ENCODE data around the gene C4orf36.

The C4orf36 gene

GRCh38 chr4:86891762-86892635 is at the start of gene C4orf36:
Gene C4orf36, minus strand, starts transcription at chr4:86892422. Its CDS starts 902 bp downstream, at chr4:86891520.
- DNase-seq, result peak; percentile 30

GRCh38 chr4:86940920-86941460 is 48.8 kb upstream of the C4orf36 start:
- no peak for DNase-seq

- DNase-seq, result no peak
Measured at GRCh38 chr4:86939729-86940575, 47.7 kb upstream of the C4orf36 start.

GRCh38 chr4:86938771-86939520 is 46.7 kb upstream of the C4orf36 start:
- no peak for DNase-seq

- peak; percentile 73 for DNase-seq
Measured at GRCh38 chr4:86935853-86936733, 43.9 kb upstream of the C4orf36 start.

GRCh38 chr4:86935566-86935852 is 43.3 kb upstream of the C4orf36 start:
- DNase-seq, result no peak

- DNase-seq, result peak; percentile 85
Measured at GRCh38 chr4:86934771-86935565, 42.7 kb upstream of the C4orf36 start, which contains the start of gene AFF1. Gene AFF1, plus strand, starts transcription at chr4:86935011. Its CDS starts 13,523 bp downstream, at chr4:86948534.

GRCh38 chr4:86934147-86934770 is 42.0 kb upstream of the C4orf36 start:
- DNase-seq, result no peak

GRCh38 chr4:86928400-86929255 is 36.4 kb upstream of the C4orf36 start:
- DNase-seq, result no peak

- DNase-seq, result no peak
Measured at GRCh38 chr4:86927843-86928395, 35.7 kb upstream of the C4orf36 start.

- DNase-seq, result no peak
Measured at GRCh38 chr4:86926435-86927086, 34.3 kb upstream of the C4orf36 start.

GRCh38 chr4:86924811-86925210 is 32.6 kb upstream of the C4orf36 start:
- DNase-seq, result no peak

GRCh38 chr4:86921608-86922252 is 29.5 kb upstream of the C4orf36 start:
- DNase-seq, result no peak

- DNase-seq, result no peak
Measured at GRCh38 chr4:86919561-86920223, 27.5 kb upstream of the C4orf36 start.

- DNase-seq, result no peak
Measured at GRCh38 chr4:86918539-86919072, 26.4 kb upstream of the C4orf36 start.

GRCh38 chr4:86917212-86918039 is 25.2 kb upstream of the C4orf36 start:
- DNase-seq, result no peak

Measured in stimulated activated CD4-positive, alpha-beta T cell treated with anti-CD3 and anti-CD28 coated beads, Interleukin-4, amount 100 ng/mL, for 1 hour (primary cell).